Loucy (cell line): ENCODE data around the gene SOS1.

Experiments used
- EZH2phosphoT487 ChIP-seq: fragments of 200-600 bp; IDR thresholded peaks from 2 replicates; pipeline ENCODE4 v1.6.1; 2018; ENCODE audit warnings: antibody characterized with exemption, mild to moderate bottlenecking, moderate library complexity, borderline replicate concordance
- TF ChIP-seq, protein P1 (sequence below): fragments of 200-600 bp; sonication (generic); conservative IDR thresholded peaks from 2 replicates; pipeline ENCODE4 v1.5.1; 2014; ENCODE audit warnings: mild to moderate bottlenecking, antibody characterized with exemption, low read length

DNA sequence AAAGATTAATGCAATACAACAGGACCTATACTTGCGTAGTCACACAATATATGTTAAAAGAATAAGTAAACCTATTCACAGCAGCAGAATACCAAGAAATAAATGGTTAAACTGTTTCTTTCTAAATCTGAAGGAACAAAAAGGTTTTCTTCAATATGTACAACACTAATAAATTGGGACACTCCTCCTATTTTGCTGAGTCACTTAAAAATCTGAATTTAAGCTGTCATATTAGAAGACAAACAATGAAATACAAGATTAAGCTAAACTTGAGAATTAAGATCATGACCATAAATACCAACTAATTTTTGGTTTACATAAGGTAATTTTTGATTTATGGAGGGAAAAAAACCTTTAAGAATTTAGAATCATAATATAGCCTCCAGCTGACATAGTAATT, 138.4 kb downstream of the SOS1 start:
- TF ChIP-seq, protein P1, sequence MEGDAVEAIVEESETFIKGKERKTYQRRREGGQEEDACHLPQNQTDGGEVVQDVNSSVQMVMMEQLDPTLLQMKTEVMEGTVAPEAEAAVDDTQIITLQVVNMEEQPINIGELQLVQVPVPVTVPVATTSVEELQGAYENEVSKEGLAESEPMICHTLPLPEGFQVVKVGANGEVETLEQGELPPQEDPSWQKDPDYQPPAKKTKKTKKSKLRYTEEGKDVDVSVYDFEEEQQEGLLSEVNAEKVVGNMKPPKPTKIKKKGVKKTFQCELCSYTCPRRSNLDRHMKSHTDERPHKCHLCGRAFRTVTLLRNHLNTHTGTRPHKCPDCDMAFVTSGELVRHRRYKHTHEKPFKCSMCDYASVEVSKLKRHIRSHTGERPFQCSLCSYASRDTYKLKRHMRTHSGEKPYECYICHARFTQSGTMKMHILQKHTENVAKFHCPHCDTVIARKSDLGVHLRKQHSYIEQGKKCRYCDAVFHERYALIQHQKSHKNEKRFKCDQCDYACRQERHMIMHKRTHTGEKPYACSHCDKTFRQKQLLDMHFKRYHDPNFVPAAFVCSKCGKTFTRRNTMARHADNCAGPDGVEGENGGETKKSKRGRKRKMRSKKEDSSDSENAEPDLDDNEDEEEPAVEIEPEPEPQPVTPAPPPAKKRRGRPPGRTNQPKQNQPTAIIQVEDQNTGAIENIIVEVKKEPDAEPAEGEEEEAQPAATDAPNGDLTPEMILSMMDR = no peak
- no peak for TF ChIP-seq EZH2phosphoT487
